GM19395 (cell line): ENCODE results near the gene CTSO.
"Not testable (repeated sequence)": the region's sequence is repeated elsewhere in the genome, so short reads cannot be mapped to it uniquely, and the experiment has no call there.

ENCODE experiments used
- ATAC-seq: cut with Tn5 transposase; IDR thresholded peaks from one replicate; pipeline ENCODE4 v1.9.1; 2021; ENCODE audit warnings: mild to moderate bottlenecking, moderate library complexity; ENCODE audit not compliant: unreplicated experiment

The CTSO gene

DNA sequence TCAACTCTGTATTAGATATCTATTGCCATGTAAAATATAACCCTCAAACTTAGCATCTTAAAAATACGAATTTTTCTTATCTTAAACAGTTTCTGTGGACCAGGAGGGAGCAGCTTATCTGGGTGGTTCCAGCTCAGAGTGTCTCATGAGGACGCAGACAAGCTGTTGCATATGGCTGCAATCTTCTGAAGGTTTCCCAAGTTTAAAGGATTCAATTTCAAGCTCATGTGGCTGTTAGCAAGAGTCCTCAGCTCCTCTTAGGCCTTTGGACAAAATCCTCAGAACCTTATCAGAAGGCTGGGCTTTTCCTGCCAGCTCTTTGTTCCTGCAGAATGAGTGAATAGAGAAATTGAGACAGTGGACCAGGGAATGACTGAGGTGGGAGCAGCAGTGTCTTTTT, 2.8 kb upstream of the CTSO start:
- no peak for ATAC-seq

GRCh38 chr4:155954939-155955338, 1.3 kb upstream of the CTSO start:
- ATAC-seq: no peak

DNA sequence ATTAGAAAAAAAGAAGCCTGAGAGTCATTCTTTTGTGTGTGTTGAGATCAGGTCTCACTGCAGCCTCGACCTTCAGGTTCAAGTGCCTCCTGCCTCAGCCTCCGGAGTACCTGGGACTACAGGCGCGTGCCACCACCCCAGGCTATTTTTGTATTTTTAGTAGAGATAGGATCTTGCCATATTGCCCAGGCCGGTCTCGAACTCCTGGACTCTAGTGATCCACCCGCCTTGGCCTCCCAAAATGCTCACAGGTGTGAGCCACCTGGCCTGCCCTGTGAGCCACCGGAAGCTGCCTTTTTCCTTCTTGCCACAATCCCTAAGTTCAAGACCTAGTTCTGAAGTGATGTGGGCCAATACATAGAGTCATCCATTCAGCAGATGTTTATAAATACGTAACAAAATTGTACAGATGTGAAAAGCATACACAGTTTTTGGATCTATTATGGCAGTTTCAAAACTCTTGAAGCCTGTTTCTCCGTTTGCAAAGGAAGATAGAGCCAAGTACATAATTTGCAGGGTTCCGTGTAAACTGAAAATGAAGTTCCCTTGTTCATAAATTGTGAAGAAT, 536 bp upstream of the CTSO start:
- ATAC-seq: no peak

DNA sequence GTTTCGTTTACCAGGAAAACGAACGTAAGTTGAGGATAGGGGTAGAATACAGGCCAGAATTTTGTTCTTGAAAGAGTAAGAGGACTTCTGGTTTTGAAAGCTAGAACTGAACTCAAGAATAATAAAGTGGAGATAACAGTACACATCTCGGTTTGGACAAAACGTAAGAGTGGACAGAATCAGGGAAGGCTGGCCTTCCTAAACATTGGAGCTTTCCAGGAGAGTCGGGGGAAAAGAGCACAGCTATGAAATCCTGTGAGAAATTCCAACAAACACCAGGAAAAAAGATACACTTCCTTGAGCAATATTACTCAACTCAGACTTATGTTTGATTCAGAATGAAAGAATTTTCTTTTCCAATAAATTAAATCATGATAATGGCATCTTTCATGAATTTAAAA, 1.2 kb downstream of the CTSO start:
- ATAC-seq: no peak

- ATAC-seq: no peak
These were observed 3.2 kb downstream of the CTSO start for GRCh38 chr4:155950461-155950860.

- no peak for ATAC-seq
These were observed 5.1 kb downstream of the CTSO start for GRCh38 chr4:155948541-155948940.

DNA sequence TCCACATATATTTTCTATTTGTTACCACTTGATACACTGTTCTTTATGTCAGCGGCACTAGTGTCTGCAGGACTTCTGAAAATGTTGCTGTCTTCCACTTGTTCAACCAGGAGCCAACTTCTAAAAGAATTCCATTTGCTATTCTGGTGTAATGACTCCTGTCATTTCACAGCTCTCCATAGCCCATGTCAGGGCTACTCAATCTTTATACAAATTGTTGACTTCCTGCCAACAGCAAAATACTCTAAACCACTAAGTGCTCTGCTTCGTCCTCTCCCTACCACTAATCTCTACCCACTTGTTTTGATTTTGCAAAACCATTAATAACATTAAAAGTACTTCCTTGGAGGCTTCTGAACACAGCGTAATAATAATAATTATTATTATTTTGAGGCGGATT, 7.2 kb downstream of the CTSO start:
- ATAC-seq: no peak

DNA sequence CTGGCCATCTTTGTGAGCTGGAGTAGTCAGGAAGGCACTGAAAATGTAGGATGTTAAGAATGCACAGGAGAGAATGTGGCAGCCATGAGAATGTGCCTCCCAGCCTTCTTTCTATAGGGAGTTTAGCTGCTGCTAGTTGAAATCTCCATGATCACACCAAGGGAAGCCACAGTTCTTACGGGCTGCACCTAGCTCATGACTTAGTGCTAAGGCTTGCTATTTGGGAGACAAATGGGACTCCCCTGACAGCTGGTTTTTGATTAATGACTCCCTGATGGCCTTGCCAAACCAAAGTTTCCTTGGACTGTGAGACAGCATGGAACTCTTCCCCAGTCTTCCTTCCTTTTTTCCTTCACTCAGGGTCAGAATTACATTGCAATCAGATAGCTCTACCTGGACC, 9.2 kb downstream of the CTSO start:
- no peak for ATAC-seq

- ATAC-seq: no peak
These were observed 9.9 kb downstream of the CTSO start for GRCh38 chr4:155943605-155944291.

DNA sequence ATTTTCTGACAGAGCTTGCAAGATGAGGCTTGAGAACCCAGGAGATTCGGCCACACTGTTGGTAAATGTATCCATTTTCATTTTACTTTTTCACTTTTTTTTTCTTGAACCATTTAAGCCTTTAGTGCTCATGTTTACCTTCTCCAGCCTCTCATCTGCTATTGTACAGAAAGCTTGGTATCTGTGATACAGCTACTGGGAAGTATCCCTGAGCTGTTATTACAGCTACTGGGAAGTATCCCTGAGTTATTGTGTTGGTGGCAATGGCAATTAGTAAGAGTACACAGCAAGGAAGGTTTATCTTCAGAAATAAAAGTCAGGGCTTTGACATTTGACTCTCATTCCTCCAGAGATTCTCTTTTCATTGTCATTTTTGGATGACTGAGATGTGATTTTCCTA, 11.8 kb downstream of the CTSO start:
- ATAC-seq: no peak

- no peak for ATAC-seq
These were observed 12.4 kb downstream of the CTSO start for GRCh38 chr4:155941085-155941790.

DNA sequence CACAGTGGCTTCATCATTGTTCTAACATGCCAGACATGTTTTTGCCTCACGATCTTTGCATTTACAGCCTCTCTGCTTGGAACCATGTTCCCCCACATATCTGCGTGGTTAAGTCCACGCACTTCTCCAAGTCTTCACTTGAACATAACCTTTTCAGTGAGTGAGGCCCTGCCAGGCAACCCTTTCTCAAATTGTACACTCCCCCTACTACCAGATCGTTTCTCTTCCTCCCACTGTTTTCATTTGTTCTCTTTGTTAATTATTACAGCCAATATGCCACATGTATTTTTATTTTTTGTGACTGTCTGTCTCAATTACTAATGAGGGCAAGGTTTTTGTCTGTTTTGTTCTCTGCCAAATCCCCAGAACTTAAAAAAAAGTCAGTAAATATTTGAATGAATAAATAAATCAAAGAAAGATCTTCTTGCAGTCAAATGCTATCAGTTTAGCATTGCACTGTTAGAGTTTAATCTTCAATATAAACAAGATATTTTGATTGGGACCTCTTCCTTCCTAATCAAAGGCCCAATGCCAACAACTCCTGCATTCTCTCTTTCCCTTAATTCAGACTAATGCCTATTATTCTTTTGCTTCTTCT, 18.2 kb downstream of the CTSO start:
- ATAC-seq: no peak

- ATAC-seq: not testable (repeated sequence)
These were observed 19.0 kb downstream of the CTSO start for GRCh38 chr4:155934634-155935033.

- ATAC-seq: no peak
These were observed 22.0 kb downstream of the CTSO start for GRCh38 chr4:155931634-155932033.

GRCh38 chr4:155930330-155930729, 23.3 kb downstream of the CTSO start:
- ATAC-seq: no peak

- no peak for ATAC-seq
These were observed 23.8 kb downstream of the CTSO start for GRCh38 chr4:155929833-155930232.

DNA sequence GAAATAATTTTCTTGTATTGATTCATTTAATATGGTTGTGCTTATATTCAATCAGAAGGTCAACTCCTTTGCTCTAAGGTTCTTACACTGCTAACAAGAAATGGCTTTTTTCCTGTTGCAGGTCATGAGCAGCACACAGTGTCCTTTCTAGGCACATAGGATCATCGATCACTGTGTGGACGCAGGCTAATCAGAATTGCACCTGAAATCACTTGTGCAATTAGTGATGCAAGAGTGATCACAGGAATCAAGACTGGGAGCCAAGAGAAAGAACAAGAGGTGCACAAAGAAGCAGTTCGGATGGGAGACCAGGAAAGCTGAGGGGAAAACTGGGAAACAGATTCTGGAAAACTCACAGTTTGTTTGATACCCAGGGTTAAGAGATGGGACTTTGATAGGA, 29.0 kb downstream of the CTSO start:
- ATAC-seq: no peak

GRCh38 chr4:155921597-155921996, 32.1 kb downstream of the CTSO start:
- ATAC-seq: no peak

DNA sequence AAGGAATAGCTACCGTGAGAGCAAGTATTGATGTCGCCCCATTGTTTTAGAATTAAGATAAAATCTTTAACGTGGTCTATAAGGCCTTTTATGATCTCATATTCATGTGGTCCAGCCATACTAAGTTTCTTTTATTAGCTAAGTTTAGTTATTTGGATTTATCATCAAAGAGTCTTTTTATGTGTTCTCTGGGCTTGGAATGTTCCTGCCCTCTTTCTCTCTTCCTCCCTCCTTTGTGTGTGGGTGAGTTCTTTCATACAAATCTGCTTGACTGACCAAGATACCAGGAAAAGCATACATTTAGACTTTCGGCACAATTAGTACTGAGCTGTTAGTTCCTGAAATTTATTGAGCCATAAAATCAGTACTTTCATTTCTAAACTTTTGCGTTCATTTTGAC, 38.9 kb downstream of the CTSO start:
- ATAC-seq: no peak

GRCh38 chr4:155911905-155912304, 41.8 kb downstream of the CTSO start:
- ATAC-seq: no peak

DNA sequence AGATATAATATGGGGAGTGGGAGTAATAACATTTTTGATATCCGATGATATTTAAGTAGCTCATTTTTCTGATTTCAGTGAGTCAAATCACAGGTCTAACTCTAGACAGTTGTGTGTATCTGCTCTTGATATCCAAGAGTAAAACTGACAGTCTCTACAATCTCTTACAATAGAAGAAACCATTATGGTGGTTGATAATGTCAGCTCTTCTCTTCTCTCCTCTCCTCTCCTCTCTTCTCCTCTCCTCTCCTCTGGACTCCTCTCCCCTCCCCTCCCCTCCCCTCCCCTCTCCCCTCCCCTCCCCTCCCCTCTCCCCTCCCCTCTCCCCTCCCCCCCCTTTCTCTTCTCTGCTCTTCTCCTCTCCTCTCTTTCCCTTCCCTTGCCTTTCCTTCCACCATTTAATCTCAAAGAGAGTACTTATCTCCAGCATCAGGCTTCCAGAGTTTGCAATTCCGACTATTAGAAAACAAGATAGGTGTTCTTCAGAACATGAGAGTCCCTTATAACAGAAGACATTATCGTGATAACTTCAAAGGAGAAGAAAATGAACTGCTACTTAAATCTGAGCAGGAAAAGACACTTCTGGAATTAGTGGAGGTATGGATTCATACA, 43.9 kb downstream of the CTSO start:
- ATAC-seq: no peak
